K562 (cell line): ENCODE measurements around the gene SLC7A6. TPM values are rescaled to one million over a fixed set of nuclear protein-coding genes. Genes with fewer than 3 reads are reported as not detected.

Experiments
- ILK ChIP-seq: fragments of 450-650 bp; IDR thresholded peaks from 2 replicates; pipeline ENCODE4 v1.6.1; 2016; ENCODE audit warnings: missing genetic modification characterization, low read depth, mild to moderate bottlenecking, missing compliant biosample characterization, moderate library complexity, borderline replicate concordance
- IRF2 ChIP-seq: sonication (generic); formaldehyde crosslinking; IDR thresholded peaks from 2 replicates; pipeline ENCODE4 v1.8.1; 2022; ENCODE audit warnings: mild to moderate bottlenecking, missing genetic modification reagents
- KHSRP ChIP-seq: fragments of 450-650 bp; IDR thresholded peaks from 2 replicates; pipeline ENCODE4 v1.6.1; 2017
- MED1 ChIP-seq: sonication (generic); formaldehyde crosslinking; IDR thresholded peaks from 2 replicates; pipeline ENCODE4 v1.8.1; 2023; ENCODE audit warnings: missing genetic modification reagents, borderline replicate concordance
- NCOA6 ChIP-seq: fragments of 450-650 bp; IDR thresholded peaks from 2 replicates; pipeline ENCODE4 v1.6.1; 2017; ENCODE audit warnings: mild to moderate bottlenecking
- POLR2B ChIP-seq: fragments of 450-650 bp; IDR thresholded peaks from 2 replicates; pipeline ENCODE4 v1.6.1; 2018; ENCODE audit warnings: low read depth; ENCODE audit not compliant: partially characterized antibody
- RBFOX2 ChIP-seq: fragments of 200-400 bp; formaldehyde crosslinking; IDR thresholded peaks from 2 replicates; pipeline ENCODE4 v1.6.1; 2017; ENCODE audit warnings: low read depth, mild to moderate bottlenecking, low read length, moderate library complexity
- SNIP1 ChIP-seq: fragments of 450-650 bp; IDR thresholded peaks from 2 replicates; pipeline ENCODE4 v1.7.1; 2017; ENCODE audit warnings: low read depth, mild to moderate bottlenecking
- TAF15 ChIP-seq: fragments of 200-400 bp; formaldehyde crosslinking; IDR thresholded peaks from 2 replicates; pipeline ENCODE4 v1.6.1; 2017; ENCODE audit warnings: mild to moderate bottlenecking, low read depth, low read length, moderate library complexity
- XRCC4 ChIP-seq: IDR thresholded peaks from one replicate; pipeline ENCODE4 v1.6.1; 2011; ENCODE audit not compliant: insufficient read depth, insufficient read length; ENCODE audit errors: extremely low read depth
- ZNF778 ChIP-seq: fragments of 450-650 bp; formaldehyde crosslinking; IDR thresholded peaks from 2 replicates; pipeline ENCODE4 v1.4.0; 2020; ENCODE audit warnings: mild to moderate bottlenecking, moderate library complexity
- ZSCAN32 ChIP-seq: fragments of 450-650 bp; formaldehyde crosslinking; IDR thresholded peaks from 2 replicates; pipeline ENCODE4 v1.4.0; 2020; ENCODE audit warnings: mild to moderate bottlenecking, moderate library complexity
- polyA plus RNA-seq, 8 experiments: library from polyadenylated mRNA; depleted of rRNA in 4 of 8; stranded (reverse) in 5 of 8; unstranded in 3 of 8; fragments of >200 nt; fragmentation: Nextera tagmentation in 2 of 8; fragmentation: Illumina TruSeq in 1 of 8; extraction: Ambion mirVana in 2 of 8; extraction: Trizol in 1 of 8; gene quantifications; 2 replicates each; pipeline versions ENCODE4 v1.2.1 to v1.2.3, GENCODE V29; 2011 to 2014; ENCODE audit warnings: inconsistent platforms in 1 of 8, missing spikeins in 1 of 8
- total RNA-seq, 7 experiments: library from RNA; depleted of rRNA in 6 of 7; stranded (reverse); fragments of >200 nt in 6 of 7; fragmentation: Illumina TruSeq in 2 of 7; extraction: Trizol in 2 of 7; gene quantifications; 2 replicates each; pipeline versions ENCODE4 v1.2.1 to v1.2.3, GENCODE V29; 2011 to 2021; ENCODE audit warnings: low replicate concordance in 1 of 7
- TF ChIP-seq, protein P1 (sequence below): fragments of 450-650 bp; IDR thresholded peaks from 2 replicates; pipeline ENCODE4 v1.7.0; 2016; ENCODE audit warnings: borderline replicate concordance
- TF ChIP-seq, protein P2 (sequence below): sonication (generic); formaldehyde crosslinking; IDR thresholded peaks from 2 replicates; pipeline ENCODE4 v1.8.0; 2022; ENCODE audit warnings: mild to moderate bottlenecking, missing genetic modification reagents
- TF ChIP-seq, protein P3 (sequence below): fragments of 200-400 bp; formaldehyde crosslinking; IDR thresholded peaks from 2 replicates; pipeline ENCODE4 v1.6.1; 2017; ENCODE audit warnings: mild to moderate bottlenecking, low read depth, low read length, moderate library complexity
- TF ChIP-seq, protein P4 (sequence below): fragments of 450-650 bp; conservative IDR thresholded peaks from 2 replicates; pipeline ENCODE4 v1.6.1; 2016; ENCODE audit warnings: missing genetic modification characterization, low read depth, mild to moderate bottlenecking, control low read depth, missing compliant biosample characterization
- TF ChIP-seq, protein P5 (sequence below): fragments of 250-450 bp; sonication (Bioruptor Pico); IDR thresholded peaks from 2 replicates; pipeline ENCODE4 v1.8.0; 2022; ENCODE audit warnings: inconsistent platforms, mild to moderate bottlenecking, moderate library complexity, borderline replicate concordance

The SLC7A6 gene
- total and polyA plus RNA-seq, 9 of the 15 experiments (the other 6 are each of a cell fraction or from before 2014, with no cell fraction given): 12.6 to 60.1 (median 29.8) TPM

DNA sequence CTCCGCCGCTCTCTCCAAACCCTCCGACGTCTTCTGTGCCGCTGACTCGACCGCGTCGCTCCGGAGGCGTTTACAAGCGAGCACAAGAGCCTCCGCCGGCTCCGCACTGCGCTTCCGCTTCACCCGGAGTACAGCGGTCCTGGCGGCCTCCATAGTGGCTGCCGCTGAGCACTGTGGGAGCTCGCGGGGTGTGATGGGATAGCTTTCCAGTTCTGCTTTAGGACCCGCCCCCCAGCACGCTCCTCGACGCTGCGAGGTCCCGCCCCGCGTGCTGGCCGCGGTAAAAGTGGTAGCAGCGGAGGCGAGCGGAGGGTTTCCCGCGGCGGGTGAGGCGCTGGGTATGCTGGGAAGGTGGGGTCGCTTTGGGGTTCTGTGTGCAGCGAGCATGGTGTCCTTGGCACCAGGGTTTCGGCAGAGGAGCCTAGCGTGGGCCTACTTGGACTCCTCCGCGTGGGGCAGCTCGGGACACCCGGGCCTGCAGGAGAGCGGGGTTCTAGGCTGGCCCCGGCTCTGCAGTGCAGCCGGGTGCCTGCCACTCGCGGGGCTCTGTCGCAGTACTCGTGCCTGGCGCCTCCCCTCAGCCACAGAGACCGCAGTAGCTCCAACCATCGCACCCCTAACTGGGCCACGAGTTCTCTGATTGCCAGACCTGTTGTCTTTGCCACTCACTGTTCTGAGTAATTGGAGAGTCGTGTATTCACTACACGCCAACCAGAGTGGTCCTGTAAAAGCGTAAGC lies 46.6 kb downstream of the SLC7A6 start, which contains the start of the genes PRMT7 and SLC7A6OS (continued):
- TF ChIP-seq, protein P1, sequence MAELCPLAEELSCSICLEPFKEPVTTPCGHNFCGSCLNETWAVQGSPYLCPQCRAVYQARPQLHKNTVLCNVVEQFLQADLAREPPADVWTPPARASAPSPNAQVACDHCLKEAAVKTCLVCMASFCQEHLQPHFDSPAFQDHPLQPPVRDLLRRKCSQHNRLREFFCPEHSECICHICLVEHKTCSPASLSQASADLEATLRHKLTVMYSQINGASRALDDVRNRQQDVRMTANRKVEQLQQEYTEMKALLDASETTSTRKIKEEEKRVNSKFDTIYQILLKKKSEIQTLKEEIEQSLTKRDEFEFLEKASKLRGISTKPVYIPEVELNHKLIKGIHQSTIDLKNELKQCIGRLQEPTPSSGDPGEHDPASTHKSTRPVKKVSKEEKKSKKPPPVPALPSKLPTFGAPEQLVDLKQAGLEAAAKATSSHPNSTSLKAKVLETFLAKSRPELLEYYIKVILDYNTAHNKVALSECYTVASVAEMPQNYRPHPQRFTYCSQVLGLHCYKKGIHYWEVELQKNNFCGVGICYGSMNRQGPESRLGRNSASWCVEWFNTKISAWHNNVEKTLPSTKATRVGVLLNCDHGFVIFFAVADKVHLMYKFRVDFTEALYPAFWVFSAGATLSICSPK: no peak
- TF ChIP-seq IRF2 (CRISPR knock-in tag) (no peak), RBFOX2 (peak; percentile 98), NCOA6 (no peak), TAF15 (no peak), MED1 (CRISPR knock-in tag) (no peak), SNIP1 (no peak), ZNF778 (CRISPR knock-in tag) (no peak), XRCC4 (no peak), POLR2B (peak; percentile 93), ZSCAN32 (CRISPR knock-in tag) (no peak), ILK (tag) (no peak), KHSRP (no peak)
- TF ChIP-seq, protein P2, sequence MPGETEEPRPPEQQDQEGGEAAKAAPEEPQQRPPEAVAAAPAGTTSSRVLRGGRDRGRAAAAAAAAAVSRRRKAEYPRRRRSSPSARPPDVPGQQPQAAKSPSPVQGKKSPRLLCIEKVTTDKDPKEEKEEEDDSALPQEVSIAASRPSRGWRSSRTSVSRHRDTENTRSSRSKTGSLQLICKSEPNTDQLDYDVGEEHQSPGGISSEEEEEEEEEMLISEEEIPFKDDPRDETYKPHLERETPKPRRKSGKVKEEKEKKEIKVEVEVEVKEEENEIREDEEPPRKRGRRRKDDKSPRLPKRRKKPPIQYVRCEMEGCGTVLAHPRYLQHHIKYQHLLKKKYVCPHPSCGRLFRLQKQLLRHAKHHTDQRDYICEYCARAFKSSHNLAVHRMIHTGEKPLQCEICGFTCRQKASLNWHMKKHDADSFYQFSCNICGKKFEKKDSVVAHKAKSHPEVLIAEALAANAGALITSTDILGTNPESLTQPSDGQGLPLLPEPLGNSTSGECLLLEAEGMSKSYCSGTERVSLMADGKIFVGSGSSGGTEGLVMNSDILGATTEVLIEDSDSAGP (CRISPR knock-in tag): no peak
- TF ChIP-seq, protein P3, sequence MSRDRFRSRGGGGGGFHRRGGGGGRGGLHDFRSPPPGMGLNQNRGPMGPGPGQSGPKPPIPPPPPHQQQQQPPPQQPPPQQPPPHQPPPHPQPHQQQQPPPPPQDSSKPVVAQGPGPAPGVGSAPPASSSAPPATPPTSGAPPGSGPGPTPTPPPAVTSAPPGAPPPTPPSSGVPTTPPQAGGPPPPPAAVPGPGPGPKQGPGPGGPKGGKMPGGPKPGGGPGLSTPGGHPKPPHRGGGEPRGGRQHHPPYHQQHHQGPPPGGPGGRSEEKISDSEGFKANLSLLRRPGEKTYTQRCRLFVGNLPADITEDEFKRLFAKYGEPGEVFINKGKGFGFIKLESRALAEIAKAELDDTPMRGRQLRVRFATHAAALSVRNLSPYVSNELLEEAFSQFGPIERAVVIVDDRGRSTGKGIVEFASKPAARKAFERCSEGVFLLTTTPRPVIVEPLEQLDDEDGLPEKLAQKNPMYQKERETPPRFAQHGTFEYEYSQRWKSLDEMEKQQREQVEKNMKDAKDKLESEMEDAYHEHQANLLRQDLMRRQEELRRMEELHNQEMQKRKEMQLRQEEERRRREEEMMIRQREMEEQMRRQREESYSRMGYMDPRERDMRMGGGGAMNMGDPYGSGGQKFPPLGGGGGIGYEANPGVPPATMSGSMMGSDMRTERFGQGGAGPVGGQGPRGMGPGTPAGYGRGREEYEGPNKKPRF: no peak
- TF ChIP-seq, protein P4, sequence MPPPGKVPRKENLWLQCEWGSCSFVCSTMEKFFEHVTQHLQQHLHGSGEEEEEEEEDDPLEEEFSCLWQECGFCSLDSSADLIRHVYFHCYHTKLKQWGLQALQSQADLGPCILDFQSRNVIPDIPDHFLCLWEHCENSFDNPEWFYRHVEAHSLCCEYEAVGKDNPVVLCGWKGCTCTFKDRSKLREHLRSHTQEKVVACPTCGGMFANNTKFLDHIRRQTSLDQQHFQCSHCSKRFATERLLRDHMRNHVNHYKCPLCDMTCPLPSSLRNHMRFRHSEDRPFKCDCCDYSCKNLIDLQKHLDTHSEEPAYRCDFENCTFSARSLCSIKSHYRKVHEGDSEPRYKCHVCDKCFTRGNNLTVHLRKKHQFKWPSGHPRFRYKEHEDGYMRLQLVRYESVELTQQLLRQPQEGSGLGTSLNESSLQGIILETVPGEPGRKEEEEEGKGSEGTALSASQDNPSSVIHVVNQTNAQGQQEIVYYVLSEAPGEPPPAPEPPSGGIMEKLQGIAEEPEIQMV (tag): no peak
- TF ChIP-seq, protein P5, sequence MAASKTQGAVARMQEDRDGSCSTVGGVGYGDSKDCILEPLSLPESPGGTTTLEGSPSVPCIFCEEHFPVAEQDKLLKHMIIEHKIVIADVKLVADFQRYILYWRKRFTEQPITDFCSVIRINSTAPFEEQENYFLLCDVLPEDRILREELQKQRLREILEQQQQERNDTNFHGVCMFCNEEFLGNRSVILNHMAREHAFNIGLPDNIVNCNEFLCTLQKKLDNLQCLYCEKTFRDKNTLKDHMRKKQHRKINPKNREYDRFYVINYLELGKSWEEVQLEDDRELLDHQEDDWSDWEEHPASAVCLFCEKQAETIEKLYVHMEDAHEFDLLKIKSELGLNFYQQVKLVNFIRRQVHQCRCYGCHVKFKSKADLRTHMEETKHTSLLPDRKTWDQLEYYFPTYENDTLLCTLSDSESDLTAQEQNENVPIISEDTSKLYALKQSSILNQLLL (CRISPR knock-in tag): no peak
